HepG2 (cell line): Measurements from ENCODE around the gene FAF2. TPM values are rescaled to one million over a fixed set of nuclear protein-coding genes. Genes with fewer than 3 reads are reported as not detected.

Experiments
- CREB3 ChIP-seq: sonication (generic); formaldehyde crosslinking; IDR thresholded peaks from 2 replicates; pipeline ENCODE4 v1.5.0; 2020; ENCODE audit warnings: missing genetic modification reagents
- HDAC1 ChIP-seq: sonication (generic); formaldehyde crosslinking; IDR thresholded peaks from 2 replicates; pipeline ENCODE4 v1.5.1; 2020; ENCODE audit warnings: mild to moderate bottlenecking, missing genetic modification reagents
- HNRNPL ChIP-seq: fragments of 200-400 bp; formaldehyde crosslinking; IDR thresholded peaks from 2 replicates; pipeline ENCODE4 v1.6.1; 2017; ENCODE audit warnings: mild to moderate bottlenecking, low read depth, low read length
- TFAP4 ChIP-seq: sonication (generic); IDR thresholded peaks from 2 replicates; pipeline ENCODE4 v1.6.1; 2016; ENCODE audit warnings: low read depth, borderline replicate concordance
- TFDP1 ChIP-seq: IDR thresholded peaks from 2 replicates; pipeline ENCODE4 v1.6.1; 2016; ENCODE audit warnings: missing compliant biosample characterization, missing genetic modification reagents, borderline replicate concordance
- ZNF687 ChIP-seq: sonication (generic); formaldehyde crosslinking; IDR thresholded peaks from 2 replicates; pipeline ENCODE4 v1.5.1; 2020; ENCODE audit warnings: mild to moderate bottlenecking, missing genetic modification reagents, moderate library complexity
- ZNF775 ChIP-seq: sonication (generic); formaldehyde crosslinking; IDR thresholded peaks from 2 replicates; pipeline ENCODE4 v1.4.0; 2020; ENCODE audit warnings: missing genetic modification reagents, mild to moderate bottlenecking, moderate library complexity, borderline replicate concordance
- polyA plus RNA-seq, 8 experiments: library from polyadenylated mRNA; depleted of rRNA in 3 of 8; stranded (reverse) in 7 of 8; unstranded in 1 of 8; fragments of >200 nt; fragmentation: Illumina TruSeq in 4 of 8; extraction: Trizol in 4 of 8; gene quantifications; 2 replicates each; pipeline versions ENCODE4 v1.2.1 to v1.2.3, GENCODE V29; 2011 to 2016; ENCODE audit warnings: low read depth in 4 of 8, missing spikeins in 1 of 8, mixed read lengths in 1 of 8; ENCODE audit not compliant: insufficient read depth in 1 of 8
- total RNA-seq, 5 experiments: library from RNA; depleted of rRNA; stranded (reverse); fragments of >200 nt; fragmentation: Illumina TruSeq; extraction: Trizol; gene quantifications; 2 replicates each; pipeline ENCODE4 v1.2.3, GENCODE V29; 2016; ENCODE audit warnings: low read depth in 1 of 5
- TF ChIP-seq, protein P1 (sequence below): IDR thresholded peaks from 2 replicates; pipeline ENCODE4 v1.6.1; 2016; ENCODE audit warnings: mild to moderate bottlenecking
- TF ChIP-seq, protein P2 (sequence below): sonication (generic); formaldehyde crosslinking; IDR thresholded peaks from 2 replicates; pipeline ENCODE4 v1.4.0; 2020; ENCODE audit warnings: mild to moderate bottlenecking, missing genetic modification reagents
- TF ChIP-seq, protein P3 (sequence below): sonication (generic); formaldehyde crosslinking; IDR thresholded peaks from 2 replicates; pipeline ENCODE4 v1.5.1; 2020; ENCODE audit warnings: mild to moderate bottlenecking, missing genetic modification reagents, borderline replicate concordance

FAF2 gene
- total and polyA plus RNA-seq, 2 of the 13 experiments (the other 11 are each of a cell fraction or from before 2014, with no cell fraction given), result 27.8 to 34.3 TPM

DNA sequence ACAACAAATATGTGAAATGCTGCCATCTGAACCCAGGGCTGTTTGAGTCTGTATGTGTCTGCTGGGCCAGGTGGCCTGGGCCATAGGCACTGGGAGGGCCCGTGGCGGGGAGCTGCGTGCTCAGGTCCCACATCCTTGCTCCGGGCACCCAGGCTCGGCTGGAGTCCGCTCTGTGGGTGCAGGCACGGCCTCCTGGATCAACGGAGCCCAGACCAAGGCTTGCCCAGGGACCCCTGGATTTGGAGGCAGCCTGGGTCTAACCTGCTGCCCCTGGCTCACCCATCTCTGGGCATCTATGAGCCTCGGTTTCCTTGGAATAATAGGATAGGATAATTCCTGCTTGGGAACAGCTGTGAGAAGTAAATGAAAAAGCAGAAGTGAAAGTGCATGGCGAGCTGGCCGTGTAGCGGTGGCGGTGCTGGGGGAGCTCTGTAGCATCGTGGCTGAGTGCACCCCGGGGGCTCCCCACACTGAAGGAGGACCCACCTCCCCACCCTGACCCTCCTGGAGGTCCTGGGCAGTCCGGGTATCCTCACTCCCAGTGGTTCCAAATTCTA lies 102.2 kb downstream of the FAF2 start (continued):
- TF ChIP-seq, protein P1, sequence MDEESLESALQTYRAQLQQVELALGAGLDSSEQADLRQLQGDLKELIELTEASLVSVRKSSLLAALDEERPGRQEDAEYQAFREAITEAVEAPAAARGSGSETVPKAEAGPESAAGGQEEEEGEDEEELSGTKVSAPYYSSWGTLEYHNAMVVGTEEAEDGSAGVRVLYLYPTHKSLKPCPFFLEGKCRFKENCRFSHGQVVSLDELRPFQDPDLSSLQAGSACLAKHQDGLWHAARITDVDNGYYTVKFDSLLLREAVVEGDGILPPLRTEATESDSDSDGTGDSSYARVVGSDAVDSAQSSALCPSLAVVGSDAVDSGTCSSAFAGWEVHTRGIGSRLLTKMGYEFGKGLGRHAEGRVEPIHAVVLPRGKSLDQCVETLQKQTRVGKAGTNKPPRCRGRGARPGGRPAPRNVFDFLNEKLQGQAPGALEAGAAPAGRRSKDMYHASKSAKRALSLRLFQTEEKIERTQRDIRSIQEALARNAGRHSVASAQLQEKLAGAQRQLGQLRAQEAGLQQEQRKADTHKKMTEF (CRISPR knock-in tag), result 0 out of 2 replicates have a peak, but pooled peaks have one; percentile 26
- 0 out of 2 replicates have a peak, but pooled peaks have one; percentile 15 for TF ChIP-seq TFAP4
- TF ChIP-seq, protein P2, sequence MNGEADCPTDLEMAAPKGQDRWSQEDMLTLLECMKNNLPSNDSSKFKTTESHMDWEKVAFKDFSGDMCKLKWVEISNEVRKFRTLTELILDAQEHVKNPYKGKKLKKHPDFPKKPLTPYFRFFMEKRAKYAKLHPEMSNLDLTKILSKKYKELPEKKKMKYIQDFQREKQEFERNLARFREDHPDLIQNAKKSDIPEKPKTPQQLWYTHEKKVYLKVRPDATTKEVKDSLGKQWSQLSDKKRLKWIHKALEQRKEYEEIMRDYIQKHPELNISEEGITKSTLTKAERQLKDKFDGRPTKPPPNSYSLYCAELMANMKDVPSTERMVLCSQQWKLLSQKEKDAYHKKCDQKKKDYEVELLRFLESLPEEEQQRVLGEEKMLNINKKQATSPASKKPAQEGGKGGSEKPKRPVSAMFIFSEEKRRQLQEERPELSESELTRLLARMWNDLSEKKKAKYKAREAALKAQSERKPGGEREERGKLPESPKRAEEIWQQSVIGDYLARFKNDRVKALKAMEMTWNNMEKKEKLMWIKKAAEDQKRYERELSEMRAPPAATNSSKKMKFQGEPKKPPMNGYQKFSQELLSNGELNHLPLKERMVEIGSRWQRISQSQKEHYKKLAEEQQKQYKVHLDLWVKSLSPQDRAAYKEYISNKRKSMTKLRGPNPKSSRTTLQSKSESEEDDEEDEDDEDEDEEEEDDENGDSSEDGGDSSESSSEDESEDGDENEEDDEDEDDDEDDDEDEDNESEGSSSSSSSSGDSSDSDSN (CRISPR knock-in tag), result peak; percentile 22; the same call in 1 of the 2 replicates
- TF ChIP-seq ZNF687 (CRISPR knock-in tag), result peak; percentile 41
- TF ChIP-seq CREB3 (CRISPR knock-in tag), result no peak
- TF ChIP-seq HDAC1 (CRISPR knock-in tag), result 0 out of 2 replicates have a peak, but pooled peaks have one; percentile 30
- TF ChIP-seq, protein P3, sequence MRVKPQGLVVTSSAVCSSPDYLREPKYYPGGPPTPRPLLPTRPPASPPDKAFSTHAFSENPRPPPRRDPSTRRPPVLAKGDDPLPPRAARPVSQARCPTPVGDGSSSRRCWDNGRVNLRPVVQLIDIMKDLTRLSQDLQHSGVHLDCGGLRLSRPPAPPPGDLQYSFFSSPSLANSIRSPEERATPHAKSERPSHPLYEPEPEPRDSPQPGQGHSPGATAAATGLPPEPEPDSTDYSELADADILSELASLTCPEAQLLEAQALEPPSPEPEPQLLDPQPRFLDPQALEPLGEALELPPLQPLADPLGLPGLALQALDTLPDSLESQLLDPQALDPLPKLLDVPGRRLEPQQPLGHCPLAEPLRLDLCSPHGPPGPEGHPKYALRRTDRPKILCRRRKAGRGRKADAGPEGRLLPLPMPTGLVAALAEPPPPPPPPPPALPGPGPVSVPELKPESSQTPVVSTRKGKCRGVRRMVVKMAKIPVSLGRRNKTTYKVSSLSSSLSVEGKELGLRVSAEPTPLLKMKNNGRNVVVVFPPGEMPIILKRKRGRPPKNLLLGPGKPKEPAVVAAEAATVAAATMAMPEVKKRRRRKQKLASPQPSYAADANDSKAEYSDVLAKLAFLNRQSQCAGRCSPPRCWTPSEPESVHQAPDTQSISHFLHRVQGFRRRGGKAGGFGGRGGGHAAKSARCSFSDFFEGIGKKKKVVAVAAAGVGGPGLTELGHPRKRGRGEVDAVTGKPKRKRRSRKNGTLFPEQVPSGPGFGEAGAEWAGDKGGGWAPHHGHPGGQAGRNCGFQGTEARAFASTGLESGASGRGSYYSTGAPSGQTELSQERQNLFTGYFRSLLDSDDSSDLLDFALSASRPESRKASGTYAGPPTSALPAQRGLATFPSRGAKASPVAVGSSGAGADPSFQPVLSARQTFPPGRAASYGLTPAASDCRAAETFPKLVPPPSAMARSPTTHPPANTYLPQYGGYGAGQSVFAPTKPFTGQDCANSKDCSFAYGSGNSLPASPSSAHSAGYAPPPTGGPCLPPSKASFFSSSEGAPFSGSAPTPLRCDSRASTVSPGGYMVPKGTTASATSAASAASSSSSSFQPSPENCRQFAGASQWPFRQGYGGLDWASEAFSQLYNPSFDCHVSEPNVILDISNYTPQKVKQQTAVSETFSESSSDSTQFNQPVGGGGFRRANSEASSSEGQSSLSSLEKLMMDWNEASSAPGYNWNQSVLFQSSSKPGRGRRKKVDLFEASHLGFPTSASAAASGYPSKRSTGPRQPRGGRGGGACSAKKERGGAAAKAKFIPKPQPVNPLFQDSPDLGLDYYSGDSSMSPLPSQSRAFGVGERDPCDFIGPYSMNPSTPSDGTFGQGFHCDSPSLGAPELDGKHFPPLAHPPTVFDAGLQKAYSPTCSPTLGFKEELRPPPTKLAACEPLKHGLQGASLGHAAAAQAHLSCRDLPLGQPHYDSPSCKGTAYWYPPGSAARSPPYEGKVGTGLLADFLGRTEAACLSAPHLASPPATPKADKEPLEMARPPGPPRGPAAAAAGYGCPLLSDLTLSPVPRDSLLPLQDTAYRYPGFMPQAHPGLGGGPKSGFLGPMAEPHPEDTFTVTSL (CRISPR knock-in tag), result no peak
- 0 out of 2 replicates have a peak, but pooled peaks have one; percentile 2 for TF ChIP-seq TFDP1 (CRISPR knock-in tag)
- no peak for TF ChIP-seq ZNF775 (CRISPR knock-in tag)
- 0 out of 2 replicates have a peak, but pooled peaks have one; percentile 75 for TF ChIP-seq HNRNPL
